Activated CD8-positive, alpha-beta memory T cell treated with anti-CD3 and anti-CD28 coated beads for 24 hours (primary cell): ENCODE measurements around the gene C20orf173.

ENCODE experiments used
- DNase-seq: peaks from one replicate; pipeline ENCODE4 v3.0.0-alpha.2; 2020

The C20orf173 gene

GRCh38 chr20:35506179-35506578 is 23.3 kb downstream of the C20orf173 start:
- no peak for DNase-seq

- no peak for DNase-seq
These were observed 24.7 kb downstream of the C20orf173 start for GRCh38 chr20:35504751-35505150.

GRCh38 chr20:35503841-35504561 is 25.5 kb downstream of the C20orf173 start:
- DNase-seq, result no peak

- DNase-seq, result no peak
These were observed 26.2 kb downstream of the C20orf173 start for GRCh38 chr20:35503281-35503680.

GRCh38 chr20:35502352-35502751 is 27.1 kb downstream of the C20orf173 start:
- DNase-seq, result no peak

GRCh38 chr20:35499271-35499670 is 30.2 kb downstream of the C20orf173 start:
- DNase-seq, result no peak

GRCh38 chr20:35497780-35498189 is 31.7 kb downstream of the C20orf173 start:
- no peak for DNase-seq

- no peak for DNase-seq
These were observed 32.1 kb downstream of the C20orf173 start for GRCh38 chr20:35497320-35497719.

GRCh38 chr20:35496481-35496880 is 33.0 kb downstream of the C20orf173 start:
- no peak for DNase-seq

- no peak for DNase-seq
These were observed 37.1 kb downstream of the C20orf173 start for GRCh38 chr20:35492352-35492751.

GRCh38 chr20:35491823-35492222 is 37.6 kb downstream of the C20orf173 start:
- DNase-seq, result no peak

GRCh38 chr20:35490736-35491181 is 38.7 kb downstream of the C20orf173 start:
- DNase-seq, result peak; percentile 81

GRCh38 chr20:35489717-35490116 is 39.7 kb downstream of the C20orf173 start:
- no peak for DNase-seq

GRCh38 chr20:35487479-35487878 is 42.0 kb downstream of the C20orf173 start:
- DNase-seq, result no peak

- no peak for DNase-seq
These were observed 49.7 kb downstream of the C20orf173 start for GRCh38 chr20:35479798-35480197.

- DNase-seq, result no peak
These were observed 50.5 kb downstream of the C20orf173 start for GRCh38 chr20:35478804-35479472.
